Heart left ventricle (tissue), 16 donors: ENCODE results near the gene MYO15B. TPM values are rescaled to one million over a fixed set of nuclear protein-coding genes. Genes with fewer than 3 reads are reported as not detected.

Experiments
- ATAC-seq, 4 donors: fragments of 200-7000 bp; cut with Tn5 transposase; one replicate each; pipeline ENCODE4 v1.9.1; 2020 to 2022; ENCODE audit warnings: moderate library complexity in 4 of 4, mild to moderate bottlenecking in 3 of 4, moderate number of reproducible peaks in 1 of 4
- DNase-seq, 5 donors: peaks; one replicate each; pipeline ENCODE4 v3.0.0-alpha.2; 2020
- H3K27ac ChIP-seq, 12 donors: fragments of 200-600 bp; sonication (generic) in 4 of 12; one replicate each; pipeline versions ENCODE4 v1.5.0 to v1.8.0; 2016 to 2022; ENCODE audit warnings: mild to moderate bottlenecking in 2 of 12
- H3K27me3 ChIP-seq, 9 donors: fragments of 200-600 bp; sonication (generic) in 2 of 9; one replicate each; pipeline versions ENCODE4 v1.5.1 to v1.8.0; 2016 to 2022; ENCODE audit warnings: mild to moderate bottlenecking in 3 of 9
- H3K36me3 ChIP-seq, 9 donors: fragments of 200-600 bp; sonication (generic) in 2 of 9; one replicate each; pipeline versions ENCODE4 v1.5.0 to v1.8.0; 2018 to 2022; ENCODE audit warnings: mild to moderate bottlenecking in 2 of 9
- H3K4me1 ChIP-seq, 12 donors: fragments of 200-600 bp; sonication (generic) in 4 of 12; one replicate each; pipeline versions ENCODE4 v1.5.0 to v1.8.0; 2016 to 2022; ENCODE audit warnings: mild to moderate bottlenecking in 3 of 12
- H3K4me3 ChIP-seq, 12 donors: fragments of 200-600 bp; sonication (generic) in 4 of 12; one replicate each; pipeline versions ENCODE4 v1.5.0 to v1.8.0; 2017 to 2022; ENCODE audit warnings: mild to moderate bottlenecking in 9 of 12, moderate library complexity in 4 of 12
- H3K9me3 ChIP-seq, 12 donors: fragments of 200-600 bp; sonication (generic) in 4 of 12; one replicate each; pipeline versions ENCODE4 v1.5.0 to v1.8.0; 2016 to 2022; ENCODE audit warnings: mild to moderate bottlenecking in 1 of 12
- CTCF ChIP-seq, 12 donors: fragments of 200-600 bp; sonication (generic) in 4 of 12; IDR thresholded peaks; one replicate each; pipeline versions ENCODE4 v1.5.0 to v1.8.0; 2018 to 2022; ENCODE audit warnings: antibody characterized with exemption in 12 of 12, mild to moderate bottlenecking in 5 of 12
- POLR2A ChIP-seq, 2 donors: fragments of 450-650 bp; IDR thresholded peaks; one replicate each; pipeline ENCODE4 v1.6.1; 2017; ENCODE audit warnings: antibody characterized with exemption in 2 of 2, mild to moderate bottlenecking in 2 of 2, moderate library complexity in 2 of 2
- WGBS, 4 donors: extraction: QIAGEN DNeasy Blood & Tissue Kit in 2 of 4; methylation state at CpG; one replicate each; pipeline versions ENCODE4 v1.1.5 to v1.1.7; 2013 to 2018; 5-methylcytosine and 5-hydroxymethylcytosine counted together
- intact Hi-C, 10 donors: fragments of 100-400 bp; cut with DNase I; formaldehyde crosslinking; loops; one replicate each; pipeline versions ENCODE4 v1.11.1 to v1.14.2; 2022
- polyA plus RNA-seq, 2 donors: library from polyadenylated mRNA; stranded (reverse); fragments of 200-250 nt; gene quantifications; one replicate each; pipeline ENCODE4 v1.2.3, GENCODE V29; 2013
- total RNA-seq, 9 donors: library from RNA; depleted of rRNA in 2 of 9; stranded (reverse); fragments of >200 nt in 2 of 9; fragmentation: NEBNext Ultra II Directional in 3 of 9; extraction: Animal tissue kit (Norgen Biotek cat#: 25700) in 3 of 9; gene quantifications; one replicate each; pipeline versions ENCODE4 v1.1.0 to v1.2.4, GENCODE V29; 2016 to 2023
- donor health status: ischemic (EF 13 %, LVEDD 7.1; RV severe dilation, severe dysfunction).
- donor health status: healthy with polysubstance abuse.
- donor health status: DM: no; HTN: yes; CAD: no.
- donor health status: DM: no; HTN: no; CAD: no.
- donor health status: ischemic (EF 25% LVEDD 6.9; RV normal size, moderate dysfunction).
- donor health status: ischemic (EF 25% LVEDD 5.7; RV mildly dilated, moderate dysfunction).
- donor health status: healthy.
- donor health status: DM: yes; HTN: yes; CAD: no.
- donor health status: ischemic (EF 35%, LVEDD 5.7; RV mildly dilated, moderate dysfunction).
- donor health status: nonischemic (EF 11% LVEDD 7.7; RV severe dilation, severe dysfunction).
- donor health status: DM: yes; HTN: yes; CAD: no.
- donor health status: PGD.
- donor health status: ischemic (EF 29% LVEDD 5.4; RV normal size, mild dysfunction).
- donor health status: nonischemic (EF 23%, LVEDD 6.1; RV moderate dilation, normal function).

The MYO15B gene
- total and polyA plus RNA-seq, 11 donors, result 14.0 to 76.4 (median 42.9) TPM

DNA sequence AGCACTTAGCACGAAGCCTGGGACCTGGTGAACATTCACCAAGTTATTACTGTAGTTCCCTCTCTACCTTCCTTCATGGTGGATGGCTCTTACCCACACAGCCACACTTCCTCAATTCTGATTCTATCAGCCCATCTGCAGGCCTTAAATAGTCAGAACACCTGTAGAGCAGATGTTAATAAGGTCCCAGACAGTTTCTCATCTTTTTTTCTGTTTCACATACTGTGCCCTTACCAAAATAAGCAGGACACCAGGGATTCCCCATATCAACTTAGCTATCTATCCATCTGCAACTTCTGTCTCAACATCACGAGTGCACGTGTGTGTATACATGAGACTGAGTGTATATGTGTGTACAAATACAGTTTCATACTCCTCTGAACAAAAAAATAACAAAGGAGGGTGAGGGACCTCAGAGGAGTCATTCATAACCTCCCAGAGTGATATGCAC, 76.5 kb downstream of the MYO15B start:
- Histone ChIP-seq H3K9me3 (no peaks in the 10 kb centered on the region), H3K4me1 (peaks cover 0 to 25% (median 20%) of the 10 kb centered on the region in 12 donors), H3K27ac (no peak overlapping the region), H3K36me3 (peaks cover 0 to 64% (median 50%) of the 10 kb centered on the region in 9 donors), H3K27me3 (no peaks in the 10 kb centered on the region), H3K4me3 (no peak overlapping the region)
- intact Hi-C loops, result no loop called here
- no peak for TF ChIP-seq CTCF (IDR thresholded peaks at IDR 0.05)
- no peak for TF ChIP-seq POLR2A (IDR thresholded peaks at IDR 0.05)
- DNase-seq (no peak), ATAC-seq (no peak)
- WGBS, 4 donors, result 77 to 90% (median 85%) methylated on average over 3 of the region's 3 CpGs

DNA sequence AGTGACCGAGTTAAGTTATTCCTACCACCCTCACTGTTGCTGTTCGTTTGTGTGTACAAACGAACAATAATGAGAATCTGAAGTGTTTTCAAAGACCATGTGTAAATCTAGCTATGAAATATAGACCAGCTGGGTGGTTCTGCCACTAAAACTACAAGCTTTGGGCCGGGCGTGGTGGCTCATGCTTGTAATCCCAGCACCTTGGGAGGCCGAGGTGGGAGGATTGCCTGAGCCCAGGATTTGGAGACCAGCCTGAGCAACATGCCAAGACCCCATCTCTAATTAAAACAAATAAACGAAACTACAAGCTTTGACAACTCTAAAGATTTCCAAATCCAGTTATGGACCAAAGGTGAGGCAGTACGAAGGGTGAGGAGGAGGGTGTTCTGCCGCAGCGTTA, 78.4 kb downstream of the MYO15B start:
- Histone ChIP-seq H3K9me3 (no peaks in the 10 kb centered on the region), H3K4me3 (peak overlapping the region in 10 of 12 donors; percentile 70 to 100 (median 86)), H3K27me3 (no peaks in the 10 kb centered on the region), H3K27ac (peak overlapping the region in 1 of 12 donors; percentile 89), H3K4me1 (peaks cover 0 to 29% (median 21%) of the 10 kb centered on the region in 12 donors), H3K36me3 (peaks cover 0 to 65% (median 54%) of the 10 kb centered on the region in 9 donors)
- WGBS, 4 donors, result 87 to 90% (median 88%) methylated on average over 10 of the region's 10 CpGs
- DNase-seq (no peak), ATAC-seq (no peak)
- TF ChIP-seq POLR2A (IDR thresholded peaks at IDR 0.05) (no peak), CTCF (IDR thresholded peaks at IDR 0.05) (no peak)
- intact Hi-C loops, result no loop called here

- no peaks in the 10 kb centered on the region for H3K27me3 ChIP-seq
- DNase-seq (peak; percentile 98 to 99 (median 99)), ATAC-seq (peak; percentile 100)
- peak within 1 kb of the TSS; percentile 63 to 90 (median 86) for H3K27ac ChIP-seq
- TF ChIP-seq CTCF (IDR thresholded peaks at IDR 0.05) (no peak), POLR2A (IDR thresholded peaks at IDR 0.05) (peak in 1 of 2 donors; percentile 82)
- peak within 1 kb of the TSS; percentile 70 to 100 (median 88) for H3K4me3 ChIP-seq
- H3K4me1 ChIP-seq, result peaks cover 0 to 33% (median 21%) of the 10 kb centered on the region in 12 donors
- intact Hi-C loops, result no loop called here
- peaks cover 1 to 65% (median 54%) of the 10 kb centered on the region in 9 donors for H3K36me3 ChIP-seq
- no peaks in the 10 kb centered on the region for H3K9me3 ChIP-seq
- 0 to 1% (median 1%) methylated on average over 55 of the region's 55 CpGs for WGBS, 4 donors
These were observed 79.6 kb downstream of the MYO15B start, which contains the start of the genes RECQL5 and SAP30BP for GRCh38 chr17:75666959-75667790. Gene RECQL5 (minus strand): TSS chr17:75667154. CDS start chr17:75666557, 597 bp downstream. Gene SAP30BP (plus strand): TSS chr17:75667338. CDS start chr17:75667373, 35 bp downstream.

DNA sequence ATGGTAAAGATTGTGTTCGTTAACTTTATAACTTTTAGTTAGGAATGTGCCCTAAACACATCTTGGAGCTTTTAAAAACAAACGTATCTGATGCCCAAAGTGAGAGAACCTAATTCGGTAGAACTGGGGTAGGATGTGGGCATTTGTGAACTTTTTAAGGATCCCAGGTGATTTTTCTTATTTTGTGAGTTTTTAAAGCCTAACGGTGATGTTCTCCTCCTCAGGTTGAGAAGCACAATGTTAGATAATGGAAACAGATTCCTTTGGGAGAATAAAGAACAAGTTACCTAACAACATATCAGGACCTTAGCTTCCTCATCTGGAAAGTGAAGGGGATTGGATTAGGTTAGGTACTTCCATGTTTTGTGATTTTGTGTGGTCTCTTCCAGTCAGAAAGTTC, 80.2 kb downstream of the MYO15B start:
- no peak for ATAC-seq
- 7 to 10% (median 9%) methylated on average over 4 of the region's 4 CpGs for WGBS, 4 donors
- no peaks in the 10 kb centered on the region for H3K9me3 ChIP-seq
- intact Hi-C loops, result no loop called here
- DNase-seq, result no peak
- peak overlapping the region; percentile 70 to 100 (median 88) for H3K4me3 ChIP-seq
- peaks cover 3 to 65% (median 54%) of the 10 kb centered on the region in 9 donors for H3K36me3 ChIP-seq
- peak overlapping the region in 11 of 12 donors; percentile 63 to 90 (median 86) for H3K27ac ChIP-seq
- TF ChIP-seq POLR2A (IDR thresholded peaks at IDR 0.05) (no peak), CTCF (IDR thresholded peaks at IDR 0.05) (no peak)
- peaks cover 0 to 33% (median 21%) of the 10 kb centered on the region in 12 donors for H3K4me1 ChIP-seq
- no peaks in the 10 kb centered on the region for H3K27me3 ChIP-seq
